ENCODE results near the gene SNX25. TPM values are rescaled to one million over a fixed set of nuclear protein-coding genes. Genes with fewer than 3 reads are reported as not detected.
A peak's percentile ranks its signal among the peaks of the same experiment; 100 is the strongest.
"Not testable (repeated sequence)": the region's sequence is repeated elsewhere in the genome, so short reads cannot be mapped to it uniquely, and the experiment has no call there.

Gene SNX25
- total RNA-seq, 6 donors from 2014 or later: 62.9 to 178 (median 123) TPM

DNA sequence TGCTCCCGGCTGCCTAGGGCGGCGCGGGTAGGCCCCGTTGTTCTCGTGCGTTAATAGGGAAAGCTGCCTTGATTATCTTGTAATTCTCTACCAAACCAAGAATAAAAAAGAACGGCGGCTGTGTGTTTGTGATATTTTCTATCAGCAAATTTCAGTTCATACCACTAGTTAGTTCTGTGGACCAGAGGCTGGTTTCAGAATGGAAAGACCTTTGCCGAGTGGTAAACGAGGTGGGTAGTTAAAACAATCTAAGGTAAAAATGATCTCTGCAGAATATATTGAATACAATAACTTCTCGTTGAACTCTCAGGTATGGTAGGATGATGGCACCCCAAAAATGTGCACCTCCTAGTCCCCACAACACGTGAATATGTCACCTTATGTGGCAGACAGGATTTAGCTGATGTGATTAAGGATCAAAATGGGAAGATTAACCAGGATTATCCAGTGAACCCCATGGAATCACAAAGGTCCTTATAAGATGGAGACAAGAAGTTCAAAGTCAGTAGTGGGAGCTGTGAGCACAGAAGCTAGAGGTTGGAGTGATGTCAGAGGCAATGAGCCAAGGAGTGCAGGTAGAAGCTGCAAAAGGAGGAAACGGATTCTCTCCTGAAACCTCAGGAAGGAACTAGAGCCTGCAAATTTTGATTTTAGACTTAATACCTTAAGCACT lies 5.0 kb upstream of the SNX25 start:
- WGBS, 2 donors: 4 to 5% methylated on average over 14 of the region's 14 CpGs
- Histone ChIP-seq H3K36me3 (no peaks in the 10 kb centered on the region), H3K9me3 (no peaks in the 10 kb centered on the region), H3K27me3 (no peaks in the 10 kb centered on the region), H3K27ac (peak overlapping the region; percentile 92 to 97 (median 96)), H3K4me3 (peak overlapping the region; percentile 4 to 82 (median 78)), H3K4me1 (peaks cover 21 to 42% (median 29%) of the 10 kb centered on the region in 4 donors)
- ATAC-seq (ENCODE audit: low FRiP score in 2 of 2): no peak
- TF ChIP-seq POLR2AphosphoS5 (IDR thresholded peaks at IDR 0.05): no peak
- TF ChIP-seq POLR2A (IDR thresholded peaks at IDR 0.05): no peak
- no peak for TF ChIP-seq EP300 (IDR thresholded peaks at IDR 0.05)
- no peak for TF ChIP-seq CTCF (IDR thresholded peaks at IDR 0.05)
- DNase-seq: peak in 1 of 2 donors; percentile 40

- DNase-seq; H3K4me3 ChIP-seq; ATAC-seq (ENCODE audit: low FRiP score in 2 of 2); H3K9me3 ChIP-seq; H3K36me3 ChIP-seq; H3K27me3 ChIP-seq; H3K27ac ChIP-seq: not testable (repeated sequence)
- H3K4me1 ChIP-seq: peaks cover 21 to 43% (median 29%) of the 10 kb centered on the region in 4 donors
- 95 to 98% methylated on average over 13 of the region's 13 CpGs for WGBS, 2 donors
Observed at GRCh38 chr4:185205073-185205472, 4.3 kb upstream of the SNX25 start.

- ATAC-seq (ENCODE audit: low FRiP score in 2 of 2) (no peak), DNase-seq (no peak)
- no peaks in the 10 kb centered on the region for H3K36me3 ChIP-seq
- H3K27ac ChIP-seq: no peak overlapping the region
- no peak overlapping the region for H3K4me3 ChIP-seq
- TF ChIP-seq CTCF (IDR thresholded peaks at IDR 0.05) (no peak), EP300 (IDR thresholded peaks at IDR 0.05) (no peak), POLR2A (IDR thresholded peaks at IDR 0.05) (no peak), POLR2AphosphoS5 (IDR thresholded peaks at IDR 0.05) (no peak)
- H3K9me3 ChIP-seq: no peaks in the 10 kb centered on the region
- WGBS, 2 donors: 92% methylated on average over 8 of the region's 8 CpGs
- H3K27me3 ChIP-seq: peaks cover 0 to 3% (median 0%) of the 10 kb centered on the region in 4 donors
- peaks cover 21 to 43% (median 29%) of the 10 kb centered on the region in 4 donors for H3K4me1 ChIP-seq
Observed at GRCh38 chr4:185205697-185206342, 3.6 kb upstream of the SNX25 start.

- no peaks in the 10 kb centered on the region for H3K9me3 ChIP-seq
- WGBS, 2 donors: 93 to 99% methylated on average over 5 of the region's 5 CpGs
- TF ChIP-seq POLR2A (IDR thresholded peaks at IDR 0.05) (no peak), EP300 (IDR thresholded peaks at IDR 0.05) (no peak), POLR2AphosphoS5 (IDR thresholded peaks at IDR 0.05) (no peak), CTCF (IDR thresholded peaks at IDR 0.05) (no peak)
- peaks cover 23 to 33% (median 28%) of the 10 kb centered on the region in 4 donors for H3K4me1 ChIP-seq
- ATAC-seq (ENCODE audit: low FRiP score in 2 of 2) (no peak), DNase-seq (no peak)
- peaks cover 0 to 3% (median 0%) of the 10 kb centered on the region in 4 donors for H3K27me3 ChIP-seq
- H3K4me3 ChIP-seq: no peak overlapping the region
- H3K36me3 ChIP-seq: no peaks in the 10 kb centered on the region
- no peak overlapping the region for H3K27ac ChIP-seq
Observed at GRCh38 chr4:185207466-185207865, 1.9 kb upstream of the SNX25 start.

GRCh38 chr4:185209852-185210101 lies 379 bp downstream of the SNX25 start:
- 0% methylated on average over 4 of the region's 39 CpGs; no CpG with 5 or more reads in 1 of the 2 donors for WGBS, 2 donors
- peak in 1 of 6 experiments; percentile 3 for TF ChIP-seq CTCF (IDR thresholded peaks at IDR 0.05)
- peaks cover 9 to 17% (median 12%) of the 10 kb centered on the region in 4 donors for H3K4me1 ChIP-seq
- not testable (repeated sequence) for H3K36me3 ChIP-seq, H3K9me3 ChIP-seq, DNase-seq, H3K27me3 ChIP-seq
- peak overlapping the region; percentile 79 to 94 (median 87) for H3K27ac ChIP-seq
- H3K4me3 ChIP-seq: peak overlapping the region; percentile 34 to 89 (median 80)
- peak in 1 of 2 donors; percentile 25 for ATAC-seq (ENCODE audit: low FRiP score in 2 of 2)
